ENCODE data around the gene ANGPT4.

DNA sequence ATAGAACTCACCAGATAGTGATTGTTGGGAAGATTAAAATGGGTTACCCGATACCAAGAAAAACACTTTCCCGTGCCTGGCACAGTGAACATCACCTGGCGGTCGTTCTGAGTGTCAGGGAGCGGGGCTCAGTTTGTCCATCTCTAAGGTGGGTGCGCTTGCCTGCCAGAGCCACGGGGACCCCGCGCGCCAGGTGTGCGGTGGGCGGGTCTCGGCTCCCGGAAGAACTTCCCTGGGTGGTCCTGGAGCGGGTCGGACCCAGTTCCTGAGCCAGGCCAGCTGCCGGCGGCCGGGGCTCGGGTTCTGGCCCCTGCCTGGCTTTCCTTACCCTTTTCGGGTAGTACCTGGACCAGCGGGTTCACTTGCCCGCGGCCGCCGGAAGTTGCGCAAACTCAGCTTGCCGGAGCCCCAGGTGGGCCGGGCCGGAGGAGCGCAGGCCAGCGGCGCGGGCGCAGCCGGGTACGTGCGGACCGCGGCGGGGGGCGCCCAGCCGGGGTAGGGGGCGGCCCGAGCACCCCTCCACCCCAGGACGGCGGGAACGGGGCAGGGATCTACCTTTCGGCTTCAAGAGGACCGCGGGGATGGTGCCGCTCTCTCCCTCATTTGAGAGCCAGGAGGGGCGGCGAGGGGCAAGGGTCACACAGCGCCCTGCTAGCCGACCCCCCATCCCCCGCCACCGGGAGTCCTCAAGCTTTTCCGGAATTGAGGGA lies 75.1 kb downstream of the ANGPT4 start:
- TF ChIP-seq EZH2 (IDR thresholded peaks at IDR 0.05) (no peak), POLR2AphosphoS5 (IDR thresholded peaks at IDR 0.05; ENCODE audit: borderline replicate concordance, low read depth, low read length) (no peak)

Measured in SK-N-MC (cell line).